ENCODE results near the gene CBX1. TPM values are rescaled to one million over a fixed set of nuclear protein-coding genes. Genes with fewer than 3 reads are reported as not detected.

The CBX1 gene
- polyA plus RNA-seq, 1 donor from 2014 or later = 363 TPM

GRCh38 chr17:48121923-48122664, 20.8 kb upstream of the CBX1 start:
- Histone ChIP-seq H3K9me3 (ENCODE audit: low read length) (no peaks in the 10 kb centered on the region), H3K79me2 (replicated peaks; ENCODE audit: insufficient read depth, low read length) (no peaks in the 10 kb centered on the region), H3K4me3 (ENCODE audit: low read length) (no peak overlapping the region), H3K27me3 (ENCODE audit: insufficient read depth, low read depth, low read length) (no peaks in the 10 kb centered on the region), H3K36me3 (ENCODE audit: insufficient read depth, low read length) (peaks cover 6% of the 10 kb centered on the region), H4K20me1 (ENCODE audit: insufficient read depth) (no peaks in the 10 kb centered on the region), H3K4me2 (ENCODE audit: low read length) (no peak overlapping the region), H3K9me2 (ENCODE audit: insufficient read depth, low read length) (no peaks in the 10 kb centered on the region), H3K27ac (ENCODE audit: low read length) (no peak overlapping the region), H3K9ac (ENCODE audit: low read length) (no peak overlapping the region), H3F3A (ENCODE audit: insufficient read depth, low read length, poor library complexity, severe bottlenecking) (no peaks in the 10 kb centered on the region), H2AFZ (ENCODE audit: low read depth, low read length) (no peak overlapping the region)
- TF ChIP-seq EP300 (conservative IDR thresholded peaks at IDR 0.05; ENCODE audit: poor library complexity, severe bottlenecking) (no peak), MXI1 (conservative IDR thresholded peaks at IDR 0.05; ENCODE audit: poor library complexity, severe bottlenecking) (no peak), POLR2AphosphoS5 (IDR thresholded peaks at IDR 0.05) (no peak), RAD21 (conservative IDR thresholded peaks at IDR 0.05) (no peak), SMC3 (conservative IDR thresholded peaks at IDR 0.05; ENCODE audit: poor library complexity) (no peak), EZH2 (IDR thresholded peaks at IDR 0.05; ENCODE audit: borderline replicate concordance, insufficient read depth, low read length, poor library complexity, severe bottlenecking) (no peak)

GRCh38 chr17:48113201-48113676, 12.0 kb upstream of the CBX1 start:
- H3K36me3 ChIP-seq (ENCODE audit: insufficient read depth, low read length) = no peaks in the 10 kb centered on the region
- no peaks in the 10 kb centered on the region for H3K9me3 ChIP-seq (ENCODE audit: low read length)
- no peak overlapping the region for H2AFZ ChIP-seq (ENCODE audit: low read depth, low read length)
- TF ChIP-seq REST (IDR thresholded peaks at IDR 0.05; ENCODE audit: borderline replicate concordance) = no peak
- no peak for TF ChIP-seq EP300 (conservative IDR thresholded peaks at IDR 0.05; ENCODE audit: poor library complexity, severe bottlenecking)
- TF ChIP-seq TAF1 (IDR thresholded peaks at IDR 0.05; ENCODE audit: low read depth) = no peak
- TF ChIP-seq MXI1 (conservative IDR thresholded peaks at IDR 0.05; ENCODE audit: poor library complexity, severe bottlenecking) = no peak
- TF ChIP-seq POLR2AphosphoS5 (IDR thresholded peaks at IDR 0.05) = no peak
- H3K9ac ChIP-seq (ENCODE audit: low read length) = no peak overlapping the region
- H3K9me2 ChIP-seq (ENCODE audit: insufficient read depth, low read length) = no peaks in the 10 kb centered on the region
- no peak overlapping the region for H3K27ac ChIP-seq (ENCODE audit: low read length)
- no peak overlapping the region for H3K4me2 ChIP-seq (ENCODE audit: low read length)
- H3K79me2 ChIP-seq (replicated peaks; ENCODE audit: insufficient read depth, low read length) = peaks cover 26% of the 10 kb centered on the region
- no peak overlapping the region for H3K4me3 ChIP-seq (ENCODE audit: low read length)
- no peaks in the 10 kb centered on the region for H3K27me3 ChIP-seq (ENCODE audit: insufficient read depth, low read depth, low read length)
- no peaks in the 10 kb centered on the region for H4K20me1 ChIP-seq (ENCODE audit: insufficient read depth)
- H3F3A ChIP-seq (ENCODE audit: insufficient read depth, low read length, poor library complexity, severe bottlenecking) = no peaks in the 10 kb centered on the region

GRCh38 chr17:48111937-48112241, 10.6 kb upstream of the CBX1 start:
- no peaks in the 10 kb centered on the region for H3F3A ChIP-seq (ENCODE audit: insufficient read depth, low read length, poor library complexity, severe bottlenecking)
- TF ChIP-seq REST (IDR thresholded peaks at IDR 0.05; ENCODE audit: borderline replicate concordance) = no peak
- TF ChIP-seq EP300 (conservative IDR thresholded peaks at IDR 0.05; ENCODE audit: poor library complexity, severe bottlenecking) = no peak
- TF ChIP-seq, protein P1, sequence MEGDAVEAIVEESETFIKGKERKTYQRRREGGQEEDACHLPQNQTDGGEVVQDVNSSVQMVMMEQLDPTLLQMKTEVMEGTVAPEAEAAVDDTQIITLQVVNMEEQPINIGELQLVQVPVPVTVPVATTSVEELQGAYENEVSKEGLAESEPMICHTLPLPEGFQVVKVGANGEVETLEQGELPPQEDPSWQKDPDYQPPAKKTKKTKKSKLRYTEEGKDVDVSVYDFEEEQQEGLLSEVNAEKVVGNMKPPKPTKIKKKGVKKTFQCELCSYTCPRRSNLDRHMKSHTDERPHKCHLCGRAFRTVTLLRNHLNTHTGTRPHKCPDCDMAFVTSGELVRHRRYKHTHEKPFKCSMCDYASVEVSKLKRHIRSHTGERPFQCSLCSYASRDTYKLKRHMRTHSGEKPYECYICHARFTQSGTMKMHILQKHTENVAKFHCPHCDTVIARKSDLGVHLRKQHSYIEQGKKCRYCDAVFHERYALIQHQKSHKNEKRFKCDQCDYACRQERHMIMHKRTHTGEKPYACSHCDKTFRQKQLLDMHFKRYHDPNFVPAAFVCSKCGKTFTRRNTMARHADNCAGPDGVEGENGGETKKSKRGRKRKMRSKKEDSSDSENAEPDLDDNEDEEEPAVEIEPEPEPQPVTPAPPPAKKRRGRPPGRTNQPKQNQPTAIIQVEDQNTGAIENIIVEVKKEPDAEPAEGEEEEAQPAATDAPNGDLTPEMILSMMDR (IDR thresholded peaks at IDR 0.05; ENCODE audit: poor library complexity, severe bottlenecking) = no peak
- no peak for TF ChIP-seq POLR2AphosphoS5 (IDR thresholded peaks at IDR 0.05)
- H3K27me3 ChIP-seq (ENCODE audit: insufficient read depth, low read depth, low read length) = no peaks in the 10 kb centered on the region
- H3K36me3 ChIP-seq (ENCODE audit: insufficient read depth, low read length) = no peaks in the 10 kb centered on the region
- no peak overlapping the region for H3K4me3 ChIP-seq (ENCODE audit: low read length)
- peaks cover 31% of the 10 kb centered on the region for H3K79me2 ChIP-seq (replicated peaks; ENCODE audit: insufficient read depth, low read length)
- no peak overlapping the region for H3K9ac ChIP-seq (ENCODE audit: low read length)
- H2AFZ ChIP-seq (ENCODE audit: low read depth, low read length) = no peak overlapping the region
- H4K20me1 ChIP-seq (ENCODE audit: insufficient read depth) = no peaks in the 10 kb centered on the region
- no peak overlapping the region for H3K27ac ChIP-seq (ENCODE audit: low read length)
- no peaks in the 10 kb centered on the region for H3K9me2 ChIP-seq (ENCODE audit: insufficient read depth, low read length)
- no peak overlapping the region for H3K4me2 ChIP-seq (ENCODE audit: low read length)
- no peaks in the 10 kb centered on the region for H3K9me3 ChIP-seq (ENCODE audit: low read length)

All from neural cell (in vitro differentiated cells).